Purkinje cell (primary cell): ENCODE measurements around the gene ATL1. TPM values are rescaled to one million over a fixed set of nuclear protein-coding genes. Genes with fewer than 3 reads are reported as not detected.

Experiments
- polyA plus RNA-seq: library from polyadenylated mRNA; unstranded; fragments of >200 nt; fragmentation: Nextera tagmentation; gene quantifications from 2 replicates; pipeline ENCODE4 v1.2.1, GENCODE V29; 2014

ATL1 gene
- polyA plus RNA-seq, result 204 and 300 TPM in 2 replicates

DNA sequence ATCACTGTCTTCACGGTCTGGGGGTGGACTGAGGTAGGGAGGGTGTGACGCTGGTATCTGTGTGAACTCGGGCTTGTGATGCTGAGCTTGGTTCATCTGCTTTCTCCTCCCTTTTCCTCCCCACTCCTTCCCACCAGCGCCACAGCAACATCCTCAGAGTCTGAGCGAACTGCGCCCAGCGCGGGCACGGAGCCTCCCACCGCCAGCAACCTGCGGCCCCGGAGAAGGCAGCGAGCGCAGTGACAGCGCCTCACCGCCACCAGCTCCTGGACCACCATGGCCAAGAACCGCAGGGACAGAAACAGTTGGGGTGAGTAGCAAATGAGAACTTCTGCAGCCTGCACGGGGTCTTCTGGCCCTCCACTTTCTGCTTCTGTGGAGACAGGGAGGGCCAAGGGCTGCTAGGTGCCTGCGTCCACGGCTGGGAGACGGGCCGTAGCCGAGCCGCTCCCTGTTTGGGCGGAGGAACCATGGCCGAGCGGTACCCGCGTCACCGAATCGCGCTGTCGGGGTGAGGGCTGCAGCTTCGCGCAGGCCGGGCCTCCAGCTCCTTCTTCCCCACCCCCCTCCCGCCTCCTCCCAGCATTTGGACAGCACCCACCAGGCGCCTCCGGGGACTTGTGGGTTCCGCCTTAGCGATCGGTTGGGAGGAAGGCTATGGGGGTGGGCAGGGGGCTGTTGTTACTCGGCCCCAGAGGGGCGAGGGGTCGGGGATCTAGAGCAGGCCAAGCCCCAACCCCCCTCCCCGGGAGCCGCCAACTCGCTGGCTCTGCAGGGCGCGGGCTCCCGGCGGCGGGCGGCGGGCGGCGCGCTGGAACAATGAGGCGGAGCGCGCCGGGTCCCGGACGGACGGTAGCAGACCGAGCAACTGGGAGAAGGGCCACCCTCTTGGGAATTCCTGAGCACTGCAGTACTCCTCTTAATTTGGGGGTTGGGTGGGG, at the start of gene ATL1:
TSS of gene ATL1 (plus strand) at position 156 of the 941 bp plus-strand sequence. CDS start at position 277, 121 bp downstream.

DNA sequence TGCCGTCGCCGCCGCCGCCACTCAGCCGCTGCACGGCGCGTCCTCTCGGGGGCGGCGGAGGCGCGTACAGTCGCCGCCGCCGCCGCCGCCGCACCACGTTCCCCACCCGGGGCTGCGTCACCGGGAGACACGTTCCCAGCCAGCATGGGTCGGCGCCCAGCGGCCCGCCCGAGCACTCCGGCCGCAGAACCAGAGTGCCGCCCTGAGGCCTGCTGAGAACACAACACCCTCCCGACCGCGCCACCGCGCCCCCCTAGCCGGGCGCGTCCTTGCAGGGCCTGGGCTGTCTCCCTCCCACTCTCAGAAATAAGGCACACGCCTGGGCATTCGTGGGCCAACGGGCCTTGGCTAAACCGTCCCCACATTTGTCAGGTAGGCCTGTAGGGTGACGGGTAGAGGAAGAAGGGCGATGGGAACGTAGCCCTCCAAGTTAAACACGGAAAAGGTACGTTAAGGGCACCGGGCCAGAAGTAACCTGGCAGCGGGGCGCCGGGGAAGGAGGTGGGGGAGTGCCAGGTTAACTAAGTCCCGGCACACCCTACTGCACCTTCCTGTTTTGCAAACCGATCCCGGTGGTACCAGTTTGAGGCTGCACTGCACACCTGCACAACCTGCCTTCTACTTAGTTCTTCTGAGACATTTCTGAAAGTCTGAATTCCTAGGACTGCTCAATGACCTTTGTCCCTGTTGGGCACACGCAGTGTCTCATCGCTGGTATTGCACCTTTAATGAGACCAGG, 27.3 kb upstream of the ATL1 start, which contains the start of gene MAP4K5:
TSS of gene MAP4K5 (minus strand) at position 68 of the 739 bp plus-strand sequence. CDS start 520 bp downstream, outside the sequence.

DNA sequence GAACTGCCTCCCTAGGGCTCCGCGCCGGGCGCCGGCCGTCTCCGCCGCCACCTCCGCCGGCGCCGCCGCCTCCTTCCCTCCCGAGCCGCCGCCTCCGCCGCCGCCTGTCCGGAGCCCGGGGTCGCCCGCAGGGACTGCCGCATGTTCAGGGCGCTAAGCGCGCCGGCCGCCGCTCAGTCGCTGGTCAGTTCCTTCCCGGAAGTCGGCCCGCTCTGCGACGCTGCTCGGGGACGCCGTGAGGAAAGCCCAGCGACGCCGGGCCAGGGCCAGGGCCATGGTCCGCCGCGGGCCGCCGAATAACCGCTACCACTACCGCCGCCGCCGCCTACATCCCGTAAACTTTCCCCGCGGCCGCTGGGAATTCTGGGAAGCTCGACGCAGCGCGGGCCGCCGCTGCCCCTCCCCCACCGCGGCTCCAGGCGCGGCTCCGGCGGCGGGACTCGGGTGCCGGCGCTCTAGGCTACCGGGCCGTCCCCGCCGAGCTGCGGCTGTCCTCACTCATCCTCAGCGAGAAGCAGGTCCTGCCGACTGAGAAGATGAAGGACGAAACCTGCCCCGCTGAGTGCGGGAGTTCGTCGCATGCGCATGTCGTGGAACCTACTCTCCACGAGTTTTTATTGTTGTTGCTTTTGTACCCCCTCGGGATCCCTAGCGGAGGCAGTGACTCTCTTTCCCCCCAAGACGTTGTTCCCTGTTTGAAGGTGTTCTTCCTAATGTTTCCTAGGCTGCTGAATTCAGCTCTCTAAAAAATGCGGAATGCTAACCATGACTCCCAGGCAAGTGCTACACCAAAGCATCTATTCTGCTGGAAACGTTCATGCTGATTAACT, 108.3 kb downstream of the ATL1 start, which contains the start of gene SAV1:
TSS of gene SAV1 (minus strand) at position 311 of the 830 bp plus-strand sequence. CDS start 339 bp downstream, outside the sequence.

Other genes starting within 250 kb of the ATL1 start
- gene L2HGDH, start 247.9 kb upstream of the ATL1 start, polyA plus RNA-seq, result 1.7 and 3.0 TPM in 2 replicates
- gene DMAC2L, start 247.8 kb upstream of the ATL1 start, polyA plus RNA-seq, result 88.5 and 98.7 TPM in 2 replicates
- 1.8 and 2.6 TPM in 2 replicates for gene CDKL1, start 163.3 kb upstream of the ATL1 start, polyA plus RNA-seq
- gene MAP4K5, start 27.6 kb upstream of the ATL1 start, polyA plus RNA-seq, result 18.4 and 25.3 TPM in 2 replicates
- gene SAV1, start 108.2 kb downstream of the ATL1 start, polyA plus RNA-seq, result 13.5 and 22.6 TPM in 2 replicates